Measurements from ENCODE around the gene ZFAND3. TPM values are rescaled to one million over a fixed set of nuclear protein-coding genes. Genes with fewer than 3 reads are reported as not detected.

ZFAND3 gene
- total RNA-seq, 1 experiment from 2014 or later: 22.2 TPM

DNA sequence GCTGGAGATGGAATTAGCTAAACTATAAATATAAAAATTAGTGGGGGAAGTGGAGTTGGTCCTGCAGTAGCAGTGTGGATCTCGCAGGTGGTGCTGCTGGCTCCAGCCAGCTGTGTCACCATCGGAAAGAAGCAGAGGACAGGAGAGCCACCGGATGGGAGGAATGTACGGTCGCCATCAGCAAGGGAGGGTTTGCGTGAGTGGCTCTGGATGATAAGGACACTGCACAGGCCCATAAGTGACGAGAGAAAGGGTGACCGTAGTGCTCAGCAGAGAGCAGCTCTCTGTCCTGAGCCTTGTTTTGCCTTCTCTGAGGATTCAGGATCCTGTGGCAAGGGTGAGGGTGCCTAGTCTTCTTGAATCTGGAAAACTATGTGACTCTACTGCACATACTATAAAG, 378.7 kb downstream of the ZFAND3 start:
- H4K20me1 ChIP-seq (ENCODE audit: low read length): no peaks in the 10 kb centered on the region
- BruUV-seq (replicated peaks): no TSS peak
- ChIA-PET POLR2A (ENCODE audit: unreplicated experiment) (interaction anchor here (0.5 kb wide), 1 partner anchor 166 kb away, joined by 7 read pairs; no protein-coding TSS in a partner anchor), CTCF (no interaction called here)
- H3K27ac ChIP-seq (ENCODE audit: low read length): no peak overlapping the region
- no peaks in the 10 kb centered on the region for H3K9me3 ChIP-seq (ENCODE audit: low read length)
- no peak overlapping the region for H3K4me3 ChIP-seq (ENCODE audit: low read length)
- H3K36me3 ChIP-seq (ENCODE audit: low read depth, low read length): no peaks in the 10 kb centered on the region
- ATAC-seq: no peak
- intact Hi-C loops (cut with micrococcal nuclease): no loop called here
- H3F3A ChIP-seq (ENCODE audit: low read length, unreplicated experiment): no peaks in the 10 kb centered on the region
- no peak overlapping the region for H3K9ac ChIP-seq (ENCODE audit: low read length)
- TF ChIP-seq EZH2phosphoT487 (IDR thresholded peaks at IDR 0.05; ENCODE audit: borderline replicate concordance, low read length) (no peak), EZH2 (IDR thresholded peaks at IDR 0.05; ENCODE audit: low read length, unreplicated experiment) (no peak)
- TF ChIP-seq, protein P1, sequence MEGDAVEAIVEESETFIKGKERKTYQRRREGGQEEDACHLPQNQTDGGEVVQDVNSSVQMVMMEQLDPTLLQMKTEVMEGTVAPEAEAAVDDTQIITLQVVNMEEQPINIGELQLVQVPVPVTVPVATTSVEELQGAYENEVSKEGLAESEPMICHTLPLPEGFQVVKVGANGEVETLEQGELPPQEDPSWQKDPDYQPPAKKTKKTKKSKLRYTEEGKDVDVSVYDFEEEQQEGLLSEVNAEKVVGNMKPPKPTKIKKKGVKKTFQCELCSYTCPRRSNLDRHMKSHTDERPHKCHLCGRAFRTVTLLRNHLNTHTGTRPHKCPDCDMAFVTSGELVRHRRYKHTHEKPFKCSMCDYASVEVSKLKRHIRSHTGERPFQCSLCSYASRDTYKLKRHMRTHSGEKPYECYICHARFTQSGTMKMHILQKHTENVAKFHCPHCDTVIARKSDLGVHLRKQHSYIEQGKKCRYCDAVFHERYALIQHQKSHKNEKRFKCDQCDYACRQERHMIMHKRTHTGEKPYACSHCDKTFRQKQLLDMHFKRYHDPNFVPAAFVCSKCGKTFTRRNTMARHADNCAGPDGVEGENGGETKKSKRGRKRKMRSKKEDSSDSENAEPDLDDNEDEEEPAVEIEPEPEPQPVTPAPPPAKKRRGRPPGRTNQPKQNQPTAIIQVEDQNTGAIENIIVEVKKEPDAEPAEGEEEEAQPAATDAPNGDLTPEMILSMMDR (conservative IDR thresholded peaks at IDR 0.05; ENCODE audit: low read depth, low read length): no peak
- DNase-seq: no peak
- H2AFZ ChIP-seq (ENCODE audit: low read length): no peak overlapping the region
- no peaks in the 10 kb centered on the region for H3K9me2 ChIP-seq (replicated peaks; ENCODE audit: low read length)
- no peaks in the 10 kb centered on the region for H3K4me1 ChIP-seq (ENCODE audit: insufficient read depth, low read length)
- H3K27me3 ChIP-seq (ENCODE audit: low read length): no peaks in the 10 kb centered on the region
- H3K79me2 ChIP-seq (ENCODE audit: low read length): no peaks in the 10 kb centered on the region
- H3K4me2 ChIP-seq (ENCODE audit: low read length): no peak overlapping the region

Other genes starting within 250 kb of the ZFAND3 start
- gene MDGA1, start 121.8 kb upstream of the ZFAND3 start, total RNA-seq (2014; rRNA removed): 0.15 and 1.4 TPM in 2 replicates

Measured in PC-3 (cell line).